ENCODE results near the gene ODAD4. TPM values are rescaled to one million over a fixed set of nuclear protein-coding genes. Genes with fewer than 3 reads are reported as not detected.
A peak's percentile ranks its signal among the peaks of the same experiment; 100 is the strongest.

The ODAD4 gene
- polyA plus RNA-seq, 1 of the 3 experiments (the other 2 are of a cell fraction): 1.1 TPM

- TF ChIP-seq EZH2phosphoT487 (IDR thresholded peaks at IDR 0.05; ENCODE audit: borderline replicate concordance, low read depth) (no peak), CTCF (IDR thresholded peaks at IDR 0.05) (no peak), POLR2AphosphoS5 (IDR thresholded peaks at IDR 0.05; ENCODE audit: low read depth, low read length) (no peak), SIN3A (IDR thresholded peaks at IDR 0.05; ENCODE audit: borderline replicate concordance, low read depth, low read length) (no peak), MXI1 (IDR thresholded peaks at IDR 0.05; ENCODE audit: low read depth, low read length) (no peak), PBX3 (IDR thresholded peaks at IDR 0.05) (no peak), MAX (IDR thresholded peaks at IDR 0.05; ENCODE audit: low read depth) (no peak)
- TF ChIP-seq, protein P1, sequence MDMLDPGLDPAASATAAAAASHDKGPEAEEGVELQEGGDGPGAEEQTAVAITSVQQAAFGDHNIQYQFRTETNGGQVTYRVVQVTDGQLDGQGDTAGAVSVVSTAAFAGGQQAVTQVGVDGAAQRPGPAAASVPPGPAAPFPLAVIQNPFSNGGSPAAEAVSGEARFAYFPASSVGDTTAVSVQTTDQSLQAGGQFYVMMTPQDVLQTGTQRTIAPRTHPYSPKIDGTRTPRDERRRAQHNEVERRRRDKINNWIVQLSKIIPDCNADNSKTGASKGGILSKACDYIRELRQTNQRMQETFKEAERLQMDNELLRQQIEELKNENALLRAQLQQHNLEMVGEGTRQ (IDR thresholded peaks at IDR 0.05; ENCODE audit: borderline replicate concordance, low read depth, low read length): no peak
Observed at GRCh38 chr17:41959030-41959335, 28.6 kb downstream of the ODAD4 start (continued).

GRCh38 chr17:41959336-41960095 is 29.1 kb downstream of the ODAD4 start:
- WGBS (ENCODE audit: low lambda C conversion rate): 77% methylated on average over 11 of the region's 17 CpGs
- Histone ChIP-seq H2AFZ (ENCODE audit: low read depth) (no peak overlapping the region), H3K79me2 (ENCODE audit: insufficient read depth) (no peaks in the 10 kb centered on the region), H3K9me2 (no peaks in the 10 kb centered on the region), H3K4me3 (ENCODE audit: low read depth in 2 of 2, low read length in 1 of 2) (no peak overlapping the region), H3K36me3 (replicated peaks in 1 of 2; ENCODE audit: control insufficient read depth in 1 of 2, insufficient read depth in 2 of 2, low read length in 1 of 2) (no peaks in the 10 kb centered on the region), H3K4me2 (no peak overlapping the region), H3K9ac (no peak overlapping the region), H3F3A (replicated peaks; ENCODE audit: insufficient read depth) (peaks cover 8% of the 10 kb centered on the region), H3K27me3 (ENCODE audit: insufficient read depth) (no peaks in the 10 kb centered on the region), H3K27ac (ENCODE audit: low read depth in 2 of 2, low read length in 1 of 2) (no peak overlapping the region; a peak in 1 of 4 replicates), H3K9me3 (no peaks in the 10 kb centered on the region), H3K4me1 (ENCODE audit: control insufficient read depth in 1 of 2, insufficient read depth in 2 of 2, low read depth in 1 of 2, low read length in 1 of 2) (peaks cover 0 to 11% of the 10 kb centered on the region in 2 experiments; a peak in 1 of 4 replicates), H4K20me1 (ENCODE audit: insufficient read depth) (no peaks in the 10 kb centered on the region)
- CTCF ChIA-PET: interaction anchor here (0.5 to 7.1 kb wide), 56 partner anchors 11 to 353 kb away, joined by 3 to 67 read pairs (median 4); partner anchors contain the start of genes ACLY, DHX58, DNAJC7 and HAP1
- DNase-seq: peak; percentile 73
- POLR2A ChIA-PET: interaction anchor here (1.2 to 1.7 kb wide), 5 partner anchors 21 to 95 kb away, joined by 3 to 5 read pairs (median 4); partner anchors contain the start of genes ACLY, KLHL11, NKIRAS2 and ODAD4
- TF ChIP-seq CTCF (IDR thresholded peaks at IDR 0.05): peak; percentile 52
- TF ChIP-seq SMC3 (IDR thresholded peaks at IDR 0.05; ENCODE audit: low read depth, low read length): peak; percentile 55
- TF ChIP-seq YY1 (IDR thresholded peaks at IDR 0.05; ENCODE audit: low read depth): no peak
- TF ChIP-seq MXI1 (IDR thresholded peaks at IDR 0.05; ENCODE audit: low read depth, low read length): peak; percentile 49; the same call in 1 of the 2 replicates
- peak; percentile 75 for TF ChIP-seq RAD21 (IDR thresholded peaks at IDR 0.05; ENCODE audit: low read length)
